HG03558 (cell line): Measurements from ENCODE around the gene LGR4.

ENCODE experiments used
- ATAC-seq: cut with Tn5 transposase; IDR thresholded peaks from one replicate; pipeline ENCODE4 v1.9.1; 2021; ENCODE audit warnings: moderate number of reproducible peaks; ENCODE audit not compliant: unreplicated experiment; ENCODE audit errors: extremely low read depth

The LGR4 gene

GRCh38 chr11:27489092-27489491 lies 16.5 kb upstream of the LGR4 start:
- ATAC-seq = no peak

- ATAC-seq = no peak
Measured at GRCh38 chr11:27487706-27488105, 15.1 kb upstream of the LGR4 start.

GRCh38 chr11:27485930-27486773 lies 13.6 kb upstream of the LGR4 start:
- ATAC-seq = peak; percentile 69

GRCh38 chr11:27482793-27483192 lies 10.2 kb upstream of the LGR4 start:
- ATAC-seq = no peak

GRCh38 chr11:27481992-27482391 lies 9.4 kb upstream of the LGR4 start:
- ATAC-seq = no peak

DNA sequence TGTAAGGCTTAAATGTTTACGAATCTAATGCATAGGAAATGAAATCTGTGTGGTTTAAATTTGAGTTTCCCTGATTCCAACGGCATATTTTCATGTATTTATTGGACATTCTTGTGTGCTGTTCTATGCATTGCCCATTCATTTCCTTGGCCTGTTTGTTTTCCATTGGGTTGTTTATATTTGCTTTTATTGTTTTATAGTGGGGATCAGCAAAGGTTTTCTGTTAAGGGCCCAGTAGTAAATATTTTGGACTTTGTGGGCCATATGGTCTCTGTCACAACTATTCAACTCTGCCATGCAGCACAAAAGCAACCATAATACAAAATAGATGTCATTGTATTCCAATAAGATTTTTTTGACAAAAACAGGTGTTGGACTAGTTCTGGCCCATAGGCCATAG lies 5.2 kb upstream of the LGR4 start:
- ATAC-seq = no peak

DNA sequence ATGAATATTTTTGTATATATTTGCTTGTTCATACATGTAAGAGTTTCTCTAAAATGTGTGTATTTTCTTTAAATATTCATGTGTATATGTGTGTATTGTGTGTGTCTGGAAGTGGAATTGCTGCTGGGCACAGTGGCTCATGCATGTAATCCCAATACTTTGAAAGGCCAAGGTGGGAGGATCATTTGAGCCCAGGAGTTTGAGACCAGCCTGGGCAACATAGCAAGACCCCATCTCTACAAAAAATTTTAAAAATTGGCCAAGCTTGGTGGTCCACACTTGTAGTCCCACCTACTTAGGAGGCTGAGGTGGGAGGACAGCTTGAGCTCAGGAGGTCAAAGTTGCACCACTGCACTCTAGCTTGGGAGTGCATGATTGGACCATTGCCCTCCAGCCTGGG lies 4.7 kb upstream of the LGR4 start:
- no peak for ATAC-seq

GRCh38 chr11:27475622-27476021 lies 3.0 kb upstream of the LGR4 start:
- no peak for ATAC-seq

GRCh38 chr11:27473017-27473406 lies 422 bp upstream of the LGR4 start:
- ATAC-seq = no peak

- peak; percentile 25 for ATAC-seq
Measured at GRCh38 chr11:27471589-27472397, 797 bp downstream of the LGR4 start.

- ATAC-seq = no peak
Measured at GRCh38 chr11:27470826-27471588, 1.6 kb downstream of the LGR4 start.

- no peak for ATAC-seq
Measured at GRCh38 chr11:27470166-27470565, 2.4 kb downstream of the LGR4 start.

- no peak for ATAC-seq
Measured at GRCh38 chr11:27468995-27469695, 3.4 kb downstream of the LGR4 start.

DNA sequence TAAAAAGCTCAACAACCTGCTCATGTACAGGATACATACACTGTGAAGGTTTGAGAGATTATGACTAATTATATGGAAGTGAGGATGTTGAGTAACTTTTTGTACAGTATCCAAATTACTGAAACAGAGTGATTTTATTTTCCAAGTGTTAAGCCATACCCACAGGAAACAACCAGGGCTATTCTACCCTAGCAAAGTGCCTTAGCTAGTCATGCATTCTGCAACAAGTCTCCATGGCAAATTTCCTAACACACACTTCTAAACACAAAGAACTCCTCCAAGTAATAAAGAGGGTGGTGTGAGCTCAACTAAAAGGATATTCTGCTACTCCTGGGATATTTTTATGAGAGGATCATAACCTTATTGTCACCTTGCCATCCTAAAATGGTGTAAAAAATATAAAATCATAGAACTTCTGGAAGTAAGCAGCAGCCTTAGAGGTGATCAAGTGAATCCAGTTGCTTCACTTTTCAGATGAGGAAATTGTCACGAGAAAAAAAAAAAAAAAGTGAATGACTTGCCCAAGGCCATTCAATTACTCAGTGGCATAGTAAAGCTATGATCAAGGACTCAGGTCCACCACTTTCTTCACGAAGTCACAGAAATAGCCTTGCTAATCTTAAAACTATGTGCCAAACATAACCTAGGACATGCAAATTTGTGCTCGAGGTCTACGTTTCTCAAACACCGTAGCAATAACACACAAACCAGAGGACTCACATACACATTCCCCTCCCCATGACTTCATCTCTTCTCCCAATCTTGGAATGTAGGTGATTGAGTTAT lies 4.2 kb downstream of the LGR4 start:
- no peak for ATAC-seq

DNA sequence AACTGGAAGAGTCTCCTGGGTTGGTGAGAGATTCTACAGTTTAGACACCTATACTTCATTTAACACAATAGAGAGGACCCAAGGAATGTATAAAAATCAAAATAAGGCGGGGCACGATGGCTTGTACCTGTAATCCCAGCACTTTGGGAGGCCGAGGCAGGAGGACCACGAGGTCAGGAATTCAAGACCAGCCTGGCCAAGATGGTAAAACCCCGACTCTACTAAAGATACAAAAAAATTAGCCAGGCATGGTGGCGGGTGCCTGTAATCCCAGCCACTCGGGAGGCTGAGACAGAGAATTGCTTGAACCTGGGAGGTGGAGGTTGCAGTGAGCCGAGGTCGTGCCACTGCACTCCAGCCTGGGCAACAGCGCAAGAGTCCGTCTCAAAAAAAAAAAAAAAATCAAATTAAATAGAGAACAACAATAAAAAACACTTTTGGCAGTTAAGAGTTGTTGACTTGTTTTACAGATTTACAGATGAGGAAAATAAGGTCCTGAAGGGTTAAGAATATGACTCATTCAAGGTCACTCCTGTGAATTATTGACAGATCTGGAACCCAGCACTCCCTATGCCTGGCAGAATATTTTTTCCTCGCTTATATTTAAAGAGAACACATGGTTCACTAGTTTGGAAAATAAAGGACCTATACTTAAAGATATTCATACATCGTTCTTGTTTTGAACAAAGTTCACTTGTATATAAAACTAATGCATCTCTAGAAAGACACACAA lies 5.2 kb downstream of the LGR4 start:
- ATAC-seq = no peak

DNA sequence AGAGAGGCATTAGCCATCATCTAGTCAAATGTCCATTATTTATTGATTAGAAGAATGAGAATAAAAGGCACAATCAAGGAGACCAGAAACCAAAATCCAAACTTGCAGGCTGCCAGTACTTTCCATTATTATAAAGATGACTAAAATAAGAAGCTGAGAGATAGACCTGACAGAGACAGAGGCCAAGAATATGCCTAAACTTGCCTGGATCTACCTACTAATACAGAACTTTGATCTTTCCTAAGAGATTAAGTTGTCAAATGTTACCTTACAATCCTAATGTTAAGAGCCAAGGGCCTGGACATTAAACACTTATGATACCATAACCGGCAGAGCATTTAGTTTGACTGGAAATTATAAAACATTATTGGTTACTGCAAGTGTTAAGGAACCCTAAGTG lies 6.2 kb downstream of the LGR4 start:
- ATAC-seq = no peak

GRCh38 chr11:27465629-27466028 lies 7.0 kb downstream of the LGR4 start:
- ATAC-seq = no peak

GRCh38 chr11:27464909-27465308 lies 7.7 kb downstream of the LGR4 start:
- ATAC-seq = no peak

GRCh38 chr11:27464289-27464696 lies 8.3 kb downstream of the LGR4 start:
- no peak for ATAC-seq
